Measurements from ENCODE around the gene CDRT15. TPM values are rescaled to one million over a fixed set of nuclear protein-coding genes. Genes with fewer than 3 reads are reported as not detected.

Gene CDRT15
- total and polyA plus RNA-seq, 2 experiments from 2014 or later: 0.40 TPM; not detected in 1

DNA sequence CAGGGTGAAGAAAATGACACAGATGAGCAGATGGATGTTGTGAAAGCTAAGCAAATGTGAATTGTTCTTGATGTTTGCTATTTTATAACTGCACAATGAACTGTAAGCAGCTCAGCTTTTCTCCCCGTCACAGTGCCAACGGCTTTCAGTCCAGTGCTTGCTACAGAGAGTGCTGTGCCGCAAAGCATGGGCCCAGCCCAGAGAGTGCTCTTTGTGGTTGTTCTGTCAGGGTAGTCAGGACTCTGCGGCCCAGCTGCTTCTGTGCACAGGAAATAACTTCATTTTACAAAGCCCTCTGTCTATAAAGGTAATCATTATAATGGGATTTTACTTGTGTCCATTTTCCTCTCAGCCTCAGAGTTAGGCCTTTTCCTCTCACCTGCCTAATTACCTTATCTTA, 39.1 kb downstream of the CDRT15 start (continued):
- TF ChIP-seq, protein P1, sequence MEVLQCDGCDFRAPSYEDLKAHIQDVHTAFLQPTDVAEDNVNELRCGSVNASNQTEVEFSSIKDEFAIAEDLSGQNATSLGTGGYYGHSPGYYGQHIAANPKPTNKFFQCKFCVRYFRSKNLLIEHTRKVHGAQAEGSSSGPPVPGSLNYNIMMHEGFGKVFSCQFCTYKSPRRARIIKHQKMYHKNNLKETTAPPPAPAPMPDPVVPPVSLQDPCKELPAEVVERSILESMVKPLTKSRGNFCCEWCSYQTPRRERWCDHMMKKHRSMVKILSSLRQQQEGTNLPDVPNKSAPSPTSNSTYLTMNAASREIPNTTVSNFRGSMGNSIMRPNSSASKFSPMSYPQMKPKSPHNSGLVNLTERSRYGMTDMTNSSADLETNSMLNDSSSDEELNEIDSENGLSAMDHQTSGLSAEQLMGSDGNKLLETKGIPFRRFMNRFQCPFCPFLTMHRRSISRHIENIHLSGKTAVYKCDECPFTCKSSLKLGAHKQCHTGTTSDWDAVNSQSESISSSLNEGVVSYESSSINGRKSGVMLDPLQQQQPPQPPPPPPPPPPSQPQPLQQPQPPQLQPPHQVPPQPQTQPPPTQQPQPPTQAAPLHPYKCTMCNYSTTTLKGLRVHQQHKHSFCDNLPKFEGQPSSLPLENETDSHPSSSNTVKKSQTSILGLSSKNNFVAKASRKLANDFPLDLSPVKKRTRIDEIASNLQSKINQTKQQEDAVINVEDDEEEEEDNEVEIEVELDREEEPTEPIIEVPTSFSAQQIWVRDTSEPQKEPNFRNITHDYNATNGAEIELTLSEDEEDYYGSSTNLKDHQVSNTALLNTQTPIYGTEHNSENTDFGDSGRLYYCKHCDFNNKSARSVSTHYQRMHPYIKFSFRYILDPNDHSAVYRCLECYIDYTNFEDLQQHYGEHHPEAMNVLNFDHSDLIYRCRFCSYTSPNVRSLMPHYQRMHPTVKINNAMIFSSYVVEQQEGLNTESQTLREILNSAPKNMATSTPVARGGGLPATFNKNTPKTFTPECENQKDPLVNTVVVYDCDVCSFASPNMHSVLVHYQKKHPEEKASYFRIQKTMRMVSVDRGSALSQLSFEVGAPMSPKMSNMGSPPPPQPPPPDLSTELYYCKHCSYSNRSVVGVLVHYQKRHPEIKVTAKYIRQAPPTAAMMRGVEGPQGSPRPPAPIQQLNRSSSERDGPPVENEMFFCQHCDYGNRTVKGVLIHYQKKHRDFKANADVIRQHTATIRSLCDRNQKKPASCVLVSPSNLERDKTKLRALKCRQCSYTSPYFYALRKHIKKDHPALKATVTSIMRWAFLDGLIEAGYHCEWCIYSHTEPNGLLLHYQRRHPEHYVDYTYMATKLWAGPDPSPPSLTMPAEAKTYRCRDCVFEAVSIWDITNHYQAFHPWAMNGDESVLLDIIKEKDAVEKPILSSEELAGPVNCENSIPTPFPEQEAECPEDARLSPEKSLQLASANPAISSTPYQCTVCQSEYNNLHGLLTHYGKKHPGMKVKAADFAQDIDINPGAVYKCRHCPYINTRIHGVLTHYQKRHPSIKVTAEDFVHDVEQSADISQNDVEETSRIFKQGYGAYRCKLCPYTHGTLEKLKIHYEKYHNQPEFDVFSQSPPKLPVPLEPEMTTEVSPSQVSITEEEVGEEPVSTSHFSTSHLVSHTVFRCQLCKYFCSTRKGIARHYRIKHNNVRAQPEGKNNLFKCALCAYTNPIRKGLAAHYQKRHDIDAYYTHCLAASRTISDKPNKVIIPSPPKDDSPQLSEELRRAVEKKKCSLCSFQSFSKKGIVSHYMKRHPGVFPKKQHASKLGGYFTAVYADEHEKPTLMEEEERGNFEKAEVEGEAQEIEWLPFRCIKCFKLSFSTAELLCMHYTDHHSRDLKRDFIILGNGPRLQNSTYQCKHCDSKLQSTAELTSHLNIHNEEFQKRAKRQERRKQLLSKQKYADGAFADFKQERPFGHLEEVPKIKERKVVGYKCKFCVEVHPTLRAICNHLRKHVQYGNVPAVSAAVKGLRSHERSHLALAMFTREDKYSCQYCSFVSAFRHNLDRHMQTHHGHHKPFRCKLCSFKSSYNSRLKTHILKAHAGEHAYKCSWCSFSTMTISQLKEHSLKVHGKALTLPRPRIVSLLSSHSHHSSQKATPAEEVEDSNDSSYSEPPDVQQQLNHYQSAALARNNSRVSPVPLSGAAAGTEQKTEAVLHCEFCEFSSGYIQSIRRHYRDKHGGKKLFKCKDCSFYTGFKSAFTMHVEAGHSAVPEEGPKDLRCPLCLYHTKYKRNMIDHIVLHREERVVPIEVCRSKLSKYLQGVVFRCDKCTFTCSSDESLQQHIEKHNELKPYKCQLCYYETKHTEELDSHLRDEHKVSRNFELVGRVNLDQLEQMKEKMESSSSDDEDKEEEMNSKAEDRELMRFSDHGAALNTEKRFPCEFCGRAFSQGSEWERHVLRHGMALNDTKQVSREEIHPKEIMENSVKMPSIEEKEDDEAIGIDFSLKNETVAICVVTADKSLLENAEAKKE (CRISPR knock-in tag; IDR thresholded peaks at IDR 0.05): no peak
- no peak for TF ChIP-seq EZH2 (IDR thresholded peaks at IDR 0.05; ENCODE audit: low read depth, unreplicated experiment)
- TF ChIP-seq, protein P2, sequence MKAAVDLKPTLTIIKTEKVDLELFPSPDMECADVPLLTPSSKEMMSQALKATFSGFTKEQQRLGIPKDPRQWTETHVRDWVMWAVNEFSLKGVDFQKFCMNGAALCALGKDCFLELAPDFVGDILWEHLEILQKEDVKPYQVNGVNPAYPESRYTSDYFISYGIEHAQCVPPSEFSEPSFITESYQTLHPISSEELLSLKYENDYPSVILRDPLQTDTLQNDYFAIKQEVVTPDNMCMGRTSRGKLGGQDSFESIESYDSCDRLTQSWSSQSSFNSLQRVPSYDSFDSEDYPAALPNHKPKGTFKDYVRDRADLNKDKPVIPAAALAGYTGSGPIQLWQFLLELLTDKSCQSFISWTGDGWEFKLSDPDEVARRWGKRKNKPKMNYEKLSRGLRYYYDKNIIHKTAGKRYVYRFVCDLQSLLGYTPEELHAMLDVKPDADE (IDR thresholded peaks at IDR 0.05): no peak
- TF ChIP-seq CREB1 (CRISPR knock-in tag; IDR thresholded peaks at IDR 0.05; ENCODE audit: low read depth): no peak
- no peak for TF ChIP-seq EZH2phosphoT487 (IDR thresholded peaks at IDR 0.05; ENCODE audit: unreplicated experiment)

DNA sequence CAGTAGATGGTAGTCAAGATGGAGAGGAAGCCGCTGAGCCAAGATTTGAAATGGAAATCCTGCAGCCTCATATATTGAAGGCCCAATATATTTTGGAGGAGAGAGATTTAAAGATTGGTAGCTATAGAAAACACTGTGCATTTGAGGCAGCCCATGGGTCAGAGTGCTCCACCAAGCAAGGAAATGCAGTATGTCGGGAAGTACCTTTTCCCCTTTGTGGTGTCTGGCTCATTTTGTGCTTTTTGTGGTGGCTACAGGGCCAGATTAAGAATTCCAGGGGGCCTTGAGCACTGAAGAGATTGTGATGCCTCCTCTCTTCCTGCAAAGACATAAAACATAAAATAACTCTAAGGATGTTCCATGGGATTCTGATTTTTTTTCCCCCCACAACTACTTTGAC, 39.6 kb downstream of the CDRT15 start:
- Mint-ChIP-seq H3K27ac (no peak overlapping the region), H3K36me3 (ENCODE audit: low read depth) (peaks cover under 1% of the 10 kb centered on the region; the same call in 2 of the 3 replicates), H3K9me3 (no peaks in the 10 kb centered on the region), H3K27me3 (ENCODE audit: insufficient read depth, low read depth, poor library complexity) (no peaks in the 10 kb centered on the region), H3K4me1 (peaks cover 14% of the 10 kb centered on the region), H3K4me3 (no peak overlapping the region)
- no peak overlapping the region for H3K27ac ChIP-seq (ENCODE audit: low read depth)
- ATAC-seq: no peak
- no peaks in the 10 kb centered on the region for H3K27me3 ChIP-seq (ENCODE audit: insufficient read depth)
- H3K4me1 ChIP-seq (ENCODE audit: insufficient read depth): 0 out of 2 replicates have a peak, but pooled peaks cover 6% of the 10 kb centered on the region
- H2AFZ ChIP-seq: no peak overlapping the region
- no peaks in the 10 kb centered on the region for H3K36me3 ChIP-seq (ENCODE audit: insufficient read depth)
- H3K4me2 ChIP-seq: no peak overlapping the region
- H3K4me3 ChIP-seq: no peak overlapping the region
- H3K79me2 ChIP-seq (replicated peaks; ENCODE audit: insufficient read depth): no peaks in the 10 kb centered on the region
- no peaks in the 10 kb centered on the region; the same call in 1 of the 2 replicates for H3K9me2 ChIP-seq (ENCODE audit: insufficient read depth)
- no peaks in the 10 kb centered on the region for H4K20me1 ChIP-seq (replicated peaks; ENCODE audit: insufficient read depth)
- no peak for DNase-seq (ENCODE audit: low spot score)
- H3F3A ChIP-seq (replicated peaks; ENCODE audit: low read depth): no peaks in the 10 kb centered on the region
- TF ChIP-seq EZH2phosphoT487 (IDR thresholded peaks at IDR 0.05; ENCODE audit: unreplicated experiment) (no peak), CREB1 (CRISPR knock-in tag; IDR thresholded peaks at IDR 0.05; ENCODE audit: low read depth) (no peak), NANOG (IDR thresholded peaks at IDR 0.05; ENCODE audit: borderline replicate concordance) (no peak), EZH2 (IDR thresholded peaks at IDR 0.05; ENCODE audit: low read depth, unreplicated experiment) (no peak), ZNF331 (CRISPR knock-in tag; IDR thresholded peaks at IDR 0.05; ENCODE audit: low read depth) (no peak)
- TF ChIP-seq, protein P3, sequence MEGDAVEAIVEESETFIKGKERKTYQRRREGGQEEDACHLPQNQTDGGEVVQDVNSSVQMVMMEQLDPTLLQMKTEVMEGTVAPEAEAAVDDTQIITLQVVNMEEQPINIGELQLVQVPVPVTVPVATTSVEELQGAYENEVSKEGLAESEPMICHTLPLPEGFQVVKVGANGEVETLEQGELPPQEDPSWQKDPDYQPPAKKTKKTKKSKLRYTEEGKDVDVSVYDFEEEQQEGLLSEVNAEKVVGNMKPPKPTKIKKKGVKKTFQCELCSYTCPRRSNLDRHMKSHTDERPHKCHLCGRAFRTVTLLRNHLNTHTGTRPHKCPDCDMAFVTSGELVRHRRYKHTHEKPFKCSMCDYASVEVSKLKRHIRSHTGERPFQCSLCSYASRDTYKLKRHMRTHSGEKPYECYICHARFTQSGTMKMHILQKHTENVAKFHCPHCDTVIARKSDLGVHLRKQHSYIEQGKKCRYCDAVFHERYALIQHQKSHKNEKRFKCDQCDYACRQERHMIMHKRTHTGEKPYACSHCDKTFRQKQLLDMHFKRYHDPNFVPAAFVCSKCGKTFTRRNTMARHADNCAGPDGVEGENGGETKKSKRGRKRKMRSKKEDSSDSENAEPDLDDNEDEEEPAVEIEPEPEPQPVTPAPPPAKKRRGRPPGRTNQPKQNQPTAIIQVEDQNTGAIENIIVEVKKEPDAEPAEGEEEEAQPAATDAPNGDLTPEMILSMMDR (conservative IDR thresholded peaks at IDR 0.05; ENCODE audit: low read depth in 2 of 2): no peak
- TF ChIP-seq, protein P2 (IDR thresholded peaks at IDR 0.05): no peak
- TF ChIP-seq, protein P4, sequence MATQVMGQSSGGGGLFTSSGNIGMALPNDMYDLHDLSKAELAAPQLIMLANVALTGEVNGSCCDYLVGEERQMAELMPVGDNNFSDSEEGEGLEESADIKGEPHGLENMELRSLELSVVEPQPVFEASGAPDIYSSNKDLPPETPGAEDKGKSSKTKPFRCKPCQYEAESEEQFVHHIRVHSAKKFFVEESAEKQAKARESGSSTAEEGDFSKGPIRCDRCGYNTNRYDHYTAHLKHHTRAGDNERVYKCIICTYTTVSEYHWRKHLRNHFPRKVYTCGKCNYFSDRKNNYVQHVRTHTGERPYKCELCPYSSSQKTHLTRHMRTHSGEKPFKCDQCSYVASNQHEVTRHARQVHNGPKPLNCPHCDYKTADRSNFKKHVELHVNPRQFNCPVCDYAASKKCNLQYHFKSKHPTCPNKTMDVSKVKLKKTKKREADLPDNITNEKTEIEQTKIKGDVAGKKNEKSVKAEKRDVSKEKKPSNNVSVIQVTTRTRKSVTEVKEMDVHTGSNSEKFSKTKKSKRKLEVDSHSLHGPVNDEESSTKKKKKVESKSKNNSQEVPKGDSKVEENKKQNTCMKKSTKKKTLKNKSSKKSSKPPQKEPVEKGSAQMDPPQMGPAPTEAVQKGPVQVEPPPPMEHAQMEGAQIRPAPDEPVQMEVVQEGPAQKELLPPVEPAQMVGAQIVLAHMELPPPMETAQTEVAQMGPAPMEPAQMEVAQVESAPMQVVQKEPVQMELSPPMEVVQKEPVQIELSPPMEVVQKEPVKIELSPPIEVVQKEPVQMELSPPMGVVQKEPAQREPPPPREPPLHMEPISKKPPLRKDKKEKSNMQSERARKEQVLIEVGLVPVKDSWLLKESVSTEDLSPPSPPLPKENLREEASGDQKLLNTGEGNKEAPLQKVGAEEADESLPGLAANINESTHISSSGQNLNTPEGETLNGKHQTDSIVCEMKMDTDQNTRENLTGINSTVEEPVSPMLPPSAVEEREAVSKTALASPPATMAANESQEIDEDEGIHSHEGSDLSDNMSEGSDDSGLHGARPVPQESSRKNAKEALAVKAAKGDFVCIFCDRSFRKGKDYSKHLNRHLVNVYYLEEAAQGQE (IDR thresholded peaks at IDR 0.05; ENCODE audit: unreplicated experiment): no peak

Data from GM23338 (cell line).